Esophagus squamous epithelium (tissue), 5 donors: ENCODE measurements around the gene ADGRA3. TPM values are rescaled to one million over a fixed set of nuclear protein-coding genes. Genes with fewer than 3 reads are reported as not detected.

Experiments used
- DNase-seq: peaks from one replicate; lab custom pipeline; 2025; lab: John Stamatoyannopoulos, UW
- H3K27ac ChIP-seq, 4 donors: fragments of 200-600 bp; sonication (generic); one replicate each; pipeline ENCODE4 v1.5.1; 2016 to 2019; ENCODE audit warnings: mild to moderate bottlenecking in 1 of 4
- H3K27me3 ChIP-seq, 4 donors: fragments of 200-600 bp; sonication (generic); 1 replicate in 3 of 4; 2 replicates in 1 of 4; pipeline versions ENCODE4 v1.5.1 to v1.6.0; 2017 to 2021; ENCODE audit warnings: antibody characterized with exemption in 1 of 4
- H3K36me3 ChIP-seq, 3 donors: fragments of 200-600 bp; sonication (generic); one replicate each; pipeline ENCODE4 v1.5.1; 2016 to 2019
- H3K4me1 ChIP-seq, 3 donors: fragments of 200-600 bp; sonication (generic); one replicate each; pipeline ENCODE4 v1.5.1; 2017 to 2019
- H3K4me3 ChIP-seq, 4 donors: fragments of 200-600 bp; sonication (generic); 1 replicate in 3 of 4; 2 replicates in 1 of 4; pipeline ENCODE4 v1.5.1; 2016 to 2019; ENCODE audit warnings: mild to moderate bottlenecking in 2 of 4, moderate library complexity in 1 of 4
- H3K9me3 ChIP-seq, 3 donors: fragments of 200-600 bp; sonication (generic); one replicate each; pipeline ENCODE4 v1.5.1; 2016 to 2019
- POLR2A ChIP-seq, 4 donors: fragments of 450-650 bp; IDR thresholded peaks; one replicate each; pipeline ENCODE4 v1.6.1; 2017; ENCODE audit warnings: antibody characterized with exemption in 4 of 4, mild to moderate bottlenecking in 4 of 4, moderate library complexity in 3 of 4
- WGBS, 2 donors: methylation state at CpG; one replicate each; pipeline ENCODE4 v1.1.5; 2018; 5-methylcytosine and 5-hydroxymethylcytosine counted together
- intact Hi-C: fragments of 100-400 bp; cut with DNase I; formaldehyde crosslinking; loops from one replicate; pipeline ENCODE4 v1.15.0; 2022
- total RNA-seq, 4 donors: library from RNA; depleted of rRNA; stranded (reverse); fragments of >200 nt; gene quantifications; one replicate each; pipeline ENCODE4 v1.1.0, GENCODE V29; 2016
- TF ChIP-seq, protein P1 (sequence below), 6 experiments: fragments of 450-650 bp in 4 of 6; fragments of 200-600 bp in 2 of 6; sonication (generic) in 2 of 6; IDR thresholded peaks; one replicate each; pipeline ENCODE4 v1.5.1; 2016 to 2019; ENCODE audit warnings: antibody characterized with exemption in 6 of 6, mild to moderate bottlenecking in 4 of 6, moderate library complexity in 4 of 6
- donor health status: DM: yes; HTN: yes; CAD: no.

ADGRA3 gene
- total RNA-seq, 4 donors from 2014 or later = 5.4 to 20.4 (median 12.9) TPM

DNA sequence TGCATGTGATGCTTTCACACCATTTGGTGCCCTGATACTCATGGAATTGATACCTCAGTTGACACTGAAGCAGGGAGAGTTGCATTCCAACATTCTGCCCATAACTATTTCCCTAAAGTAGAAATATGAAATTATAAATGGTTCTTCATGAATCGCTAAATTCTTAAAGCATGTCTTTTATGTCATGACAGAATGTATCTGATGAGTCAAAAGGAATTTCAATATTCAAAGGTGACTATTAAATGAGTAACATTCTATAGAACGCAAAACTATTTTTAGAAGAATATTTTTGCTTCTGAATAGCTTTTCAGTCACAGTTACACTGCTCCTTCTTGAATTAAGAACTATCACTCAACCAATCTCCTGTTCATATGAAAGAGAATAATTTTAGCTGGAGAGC is 152.8 kb downstream of the ADGRA3 start:
- no peak overlapping the region for H3K27ac ChIP-seq
- 43 to 48% methylated on average over 2 of the region's 2 CpGs for WGBS, 2 donors
- DNase-seq = no peak
- H3K27me3 ChIP-seq = no peaks in the 10 kb centered on the region
- TF ChIP-seq POLR2A (IDR thresholded peaks at IDR 0.05) = no peak
- TF ChIP-seq, protein P1, sequence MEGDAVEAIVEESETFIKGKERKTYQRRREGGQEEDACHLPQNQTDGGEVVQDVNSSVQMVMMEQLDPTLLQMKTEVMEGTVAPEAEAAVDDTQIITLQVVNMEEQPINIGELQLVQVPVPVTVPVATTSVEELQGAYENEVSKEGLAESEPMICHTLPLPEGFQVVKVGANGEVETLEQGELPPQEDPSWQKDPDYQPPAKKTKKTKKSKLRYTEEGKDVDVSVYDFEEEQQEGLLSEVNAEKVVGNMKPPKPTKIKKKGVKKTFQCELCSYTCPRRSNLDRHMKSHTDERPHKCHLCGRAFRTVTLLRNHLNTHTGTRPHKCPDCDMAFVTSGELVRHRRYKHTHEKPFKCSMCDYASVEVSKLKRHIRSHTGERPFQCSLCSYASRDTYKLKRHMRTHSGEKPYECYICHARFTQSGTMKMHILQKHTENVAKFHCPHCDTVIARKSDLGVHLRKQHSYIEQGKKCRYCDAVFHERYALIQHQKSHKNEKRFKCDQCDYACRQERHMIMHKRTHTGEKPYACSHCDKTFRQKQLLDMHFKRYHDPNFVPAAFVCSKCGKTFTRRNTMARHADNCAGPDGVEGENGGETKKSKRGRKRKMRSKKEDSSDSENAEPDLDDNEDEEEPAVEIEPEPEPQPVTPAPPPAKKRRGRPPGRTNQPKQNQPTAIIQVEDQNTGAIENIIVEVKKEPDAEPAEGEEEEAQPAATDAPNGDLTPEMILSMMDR (IDR thresholded peaks at IDR 0.05) = no peak
- H3K4me3 ChIP-seq = no peak overlapping the region
- intact Hi-C loops = no loop called here
- no peaks in the 10 kb centered on the region for H3K36me3 ChIP-seq
- no peaks in the 10 kb centered on the region for H3K9me3 ChIP-seq
- H3K4me1 ChIP-seq = no peaks in the 10 kb centered on the region

- 51 to 55% methylated on average over 4 to 6 of the region's 6 CpGs for WGBS, 2 donors
- H3K4me1 ChIP-seq = no peaks in the 10 kb centered on the region
Observed at GRCh38 chr4:22356987-22357596, 158.8 kb downstream of the ADGRA3 start.

GRCh38 chr4:22348410-22348809 is 167.5 kb downstream of the ADGRA3 start:
- WGBS, 2 donors = 50 to 65% methylated on average over 3 of the region's 3 CpGs
- TF ChIP-seq, protein P1 (IDR thresholded peaks at IDR 0.05) = no peak
- no peak for TF ChIP-seq POLR2A (IDR thresholded peaks at IDR 0.05)
- Histone ChIP-seq H3K27me3 (no peaks in the 10 kb centered on the region), H3K4me1 (no peaks in the 10 kb centered on the region), H3K27ac (no peak overlapping the region), H3K9me3 (no peaks in the 10 kb centered on the region), H3K4me3 (no peak overlapping the region), H3K36me3 (no peaks in the 10 kb centered on the region)
- intact Hi-C loops = no loop called here
- no peak for DNase-seq

More at GRCh38 chr4:22356987-22357596, 158.8 kb downstream of the ADGRA3 start:
- no peak overlapping the region for H3K4me3 ChIP-seq
- H3K27me3 ChIP-seq = no peaks in the 10 kb centered on the region
- intact Hi-C loops = no loop called here
- DNase-seq = no peak
- H3K9me3 ChIP-seq = no peaks in the 10 kb centered on the region
- TF ChIP-seq, protein P1 (IDR thresholded peaks at IDR 0.05) = peak in 1 of 6 experiments; percentile 12
- TF ChIP-seq POLR2A (IDR thresholded peaks at IDR 0.05) = no peak
- no peak overlapping the region for H3K27ac ChIP-seq
- no peaks in the 10 kb centered on the region for H3K36me3 ChIP-seq

DNA sequence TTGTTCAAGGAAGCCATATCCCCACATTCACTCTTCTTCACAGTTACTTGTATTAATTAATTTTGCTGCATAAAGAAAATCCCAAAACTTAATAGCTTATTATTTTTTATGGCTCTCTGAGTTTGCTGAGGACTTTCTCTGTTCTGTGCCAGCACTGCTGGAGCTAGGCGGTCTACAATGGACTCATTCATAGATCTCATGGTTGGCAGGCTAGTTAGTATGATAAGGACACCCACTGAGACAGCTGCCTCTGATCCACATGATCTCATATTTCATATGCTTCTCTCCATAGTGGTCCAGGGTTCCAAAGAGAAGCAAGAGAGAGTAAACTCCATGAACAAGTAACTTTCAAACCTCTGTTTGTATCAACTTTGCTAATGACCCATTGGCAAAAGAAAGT is 170.2 kb downstream of the ADGRA3 start:
- DNase-seq = no peak
- TF ChIP-seq, protein P1 (IDR thresholded peaks at IDR 0.05) = no peak
- no peak for TF ChIP-seq POLR2A (IDR thresholded peaks at IDR 0.05)
- WGBS, 2 donors = 94 to 100% methylated on average over 1 of the region's 1 CpG
- no peak overlapping the region for H3K4me3 ChIP-seq
- no peaks in the 10 kb centered on the region for H3K4me1 ChIP-seq
- no peak overlapping the region for H3K27ac ChIP-seq
- intact Hi-C loops = no loop called here
- H3K36me3 ChIP-seq = no peaks in the 10 kb centered on the region
- H3K9me3 ChIP-seq = no peaks in the 10 kb centered on the region
- H3K27me3 ChIP-seq = no peaks in the 10 kb centered on the region

GRCh38 chr4:22345055-22345454 is 170.8 kb downstream of the ADGRA3 start:
- TF ChIP-seq POLR2A (IDR thresholded peaks at IDR 0.05) = no peak
- TF ChIP-seq, protein P1 (IDR thresholded peaks at IDR 0.05) = no peak
- DNase-seq = no peak
- 43 to 64% methylated on average over 1 of the region's 1 CpG for WGBS, 2 donors

More at GRCh38 chr4:22345055-22345454, 170.8 kb downstream of the ADGRA3 start:
- intact Hi-C loops = no loop called here
- no peaks in the 10 kb centered on the region for H3K36me3 ChIP-seq
- H3K4me3 ChIP-seq = no peak overlapping the region
- no peak overlapping the region for H3K27ac ChIP-seq
- H3K4me1 ChIP-seq = no peaks in the 10 kb centered on the region
- no peaks in the 10 kb centered on the region for H3K9me3 ChIP-seq
- no peaks in the 10 kb centered on the region for H3K27me3 ChIP-seq
